K562 (cell line): Measurements from ENCODE around the gene DNMT1.

Experiments
- DNMT1 ChIP-seq: fragments of 450-650 bp; IDR thresholded peaks from 2 replicates; pipeline ENCODE4 v1.6.1; 2016; ENCODE audit warnings: antibody characterized with exemption, mild to moderate bottlenecking
- ETV6 ChIP-seq, 3 experiments: fragments of 150-350 bp in 1 of 3; sonication (generic) in 1 of 3; formaldehyde crosslinking in 1 of 3; IDR thresholded peaks; 2 replicates each; pipeline versions ENCODE4 v1.6.1 to v1.8.0; 2014 to 2022; ENCODE audit warnings: borderline replicate concordance in 2 of 3, low read depth in 2 of 3, antibody characterized with exemption in 1 of 3, low read length in 1 of 3, mild to moderate bottlenecking in 1 of 3, missing genetic modification reagents in 1 of 3
- GABPB1 ChIP-seq: sonication (generic); formaldehyde crosslinking; IDR thresholded peaks from 2 replicates; pipeline ENCODE4 v1.8.0; 2022; ENCODE audit warnings: mild to moderate bottlenecking, missing genetic modification reagents
- HDAC6 ChIP-seq: IDR thresholded peaks from 2 replicates; pipeline ENCODE4 v1.6.1; 2012; ENCODE audit warnings: low read depth, mild to moderate bottlenecking, control low read depth, inconsistent platforms, low read length, moderate library complexity
- MYNN ChIP-seq, 2 experiments: sonication (generic); formaldehyde crosslinking in 1 of 2; IDR thresholded peaks; 2 replicates each; pipeline versions ENCODE4 v1.5.0 to v1.6.1; 2016 to 2020; ENCODE audit warnings: antibody characterized with exemption in 1 of 2, missing genetic modification reagents in 1 of 2
- NFIC ChIP-seq: fragments of 450-650 bp; IDR thresholded peaks from 2 replicates; pipeline ENCODE4 v1.6.1; 2017; ENCODE audit warnings: mild to moderate bottlenecking, inconsistent platforms
- POLR2A ChIP-seq: fragments of 450-650 bp; conservative IDR thresholded peaks from 2 replicates; pipeline ENCODE4 v1.6.1; 2016
- PRMT5 ChIP-seq: sonication (generic); formaldehyde crosslinking; IDR thresholded peaks from 2 replicates; pipeline ENCODE4 v1.5.0; 2020; ENCODE audit warnings: missing genetic modification reagents
- ZBTB26 ChIP-seq: fragments of 450-650 bp; formaldehyde crosslinking; IDR thresholded peaks from 2 replicates; pipeline ENCODE4 v1.4.0; 2022; ENCODE audit warnings: missing genetic modification characterization
- ZNF224 ChIP-seq: sonication (generic); formaldehyde crosslinking; IDR thresholded peaks from 2 replicates; pipeline ENCODE4 v1.8.0; 2022; ENCODE audit warnings: mild to moderate bottlenecking, missing genetic modification reagents
- TF ChIP-seq, protein P1 (sequence below): sonication (generic); formaldehyde crosslinking; IDR thresholded peaks from 2 replicates; pipeline ENCODE4 v1.8.0; 2022; ENCODE audit warnings: missing genetic modification reagents, mild to moderate bottlenecking, moderate library complexity, borderline replicate concordance
- TF ChIP-seq, protein P2 (sequence below): sonication (generic); formaldehyde crosslinking; IDR thresholded peaks from 2 replicates; pipeline ENCODE4 v1.8.0; 2022; ENCODE audit warnings: mild to moderate bottlenecking, missing genetic modification reagents, borderline replicate concordance
- TF ChIP-seq, protein P3 (sequence below), 3 experiments: IDR thresholded peaks in 2 of 3; conservative IDR thresholded peaks in 1 of 3; 2 replicates each; pipeline ENCODE4 v1.5.1; 2011 to 2012; ENCODE audit warnings: low read length in 3 of 3, mild to moderate bottlenecking in 3 of 3, control low read depth in 2 of 3, improper control_type of control experiment in 1 of 3, inconsistent platforms in 1 of 3, low read depth in 1 of 3, mixed read lengths in 1 of 3, moderate library complexity in 1 of 3; ENCODE audit not compliant: insufficient read depth in 2 of 3

DNA sequence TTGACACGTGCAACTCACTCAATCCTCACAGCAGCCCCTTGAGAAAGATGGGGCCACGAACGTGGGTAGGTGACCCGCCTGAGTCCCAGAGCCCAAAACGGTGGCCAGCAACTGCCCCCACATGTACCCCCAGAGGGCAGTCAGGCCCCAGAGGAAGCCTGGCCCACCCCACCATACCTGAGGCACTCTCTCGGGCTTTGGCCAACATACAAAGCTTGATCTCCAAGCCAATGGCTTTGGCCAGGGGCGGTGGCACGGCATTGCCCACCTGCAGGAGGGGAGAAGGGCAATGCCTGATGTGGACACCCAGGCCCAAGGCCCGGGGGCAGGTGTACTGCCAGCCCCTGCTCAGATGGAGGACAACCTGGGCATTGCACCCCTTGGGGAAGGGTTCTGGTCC lies 60.7 kb downstream of the DNMT1 start:
- TF ChIP-seq GABPB1 (CRISPR knock-in tag) (no peak), HDAC6 (no peak), ZBTB26 (CRISPR knock-in tag) (no peak), ETV6 (IDR thresholded peaks at IDR 0.05; ENCODE audit: borderline replicate concordance in 1 of 2, low read depth in 2 of 2, low read length in 1 of 2) (no peak), ETV6 (CRISPR knock-in tag; IDR thresholded peaks at IDR 0.05; ENCODE audit: borderline replicate concordance) (no peak), PRMT5 (CRISPR knock-in tag) (no peak), DNMT1 (no peak), POLR2A (no peak), NFIC (no peak), MYNN (IDR thresholded peaks at IDR 0.05) (no peak), MYNN (CRISPR knock-in tag; IDR thresholded peaks at IDR 0.05) (no peak), ZNF224 (no peak)
- TF ChIP-seq, protein P1, sequence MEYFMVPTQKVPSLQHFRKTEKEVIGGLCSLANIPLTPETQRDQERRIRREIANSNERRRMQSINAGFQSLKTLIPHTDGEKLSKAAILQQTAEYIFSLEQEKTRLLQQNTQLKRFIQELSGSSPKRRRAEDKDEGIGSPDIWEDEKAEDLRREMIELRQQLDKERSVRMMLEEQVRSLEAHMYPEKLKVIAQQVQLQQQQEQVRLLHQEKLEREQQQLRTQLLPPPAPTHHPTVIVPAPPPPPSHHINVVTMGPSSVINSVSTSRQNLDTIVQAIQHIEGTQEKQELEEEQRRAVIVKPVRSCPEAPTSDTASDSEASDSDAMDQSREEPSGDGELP = no peak
- TF ChIP-seq, protein P2, sequence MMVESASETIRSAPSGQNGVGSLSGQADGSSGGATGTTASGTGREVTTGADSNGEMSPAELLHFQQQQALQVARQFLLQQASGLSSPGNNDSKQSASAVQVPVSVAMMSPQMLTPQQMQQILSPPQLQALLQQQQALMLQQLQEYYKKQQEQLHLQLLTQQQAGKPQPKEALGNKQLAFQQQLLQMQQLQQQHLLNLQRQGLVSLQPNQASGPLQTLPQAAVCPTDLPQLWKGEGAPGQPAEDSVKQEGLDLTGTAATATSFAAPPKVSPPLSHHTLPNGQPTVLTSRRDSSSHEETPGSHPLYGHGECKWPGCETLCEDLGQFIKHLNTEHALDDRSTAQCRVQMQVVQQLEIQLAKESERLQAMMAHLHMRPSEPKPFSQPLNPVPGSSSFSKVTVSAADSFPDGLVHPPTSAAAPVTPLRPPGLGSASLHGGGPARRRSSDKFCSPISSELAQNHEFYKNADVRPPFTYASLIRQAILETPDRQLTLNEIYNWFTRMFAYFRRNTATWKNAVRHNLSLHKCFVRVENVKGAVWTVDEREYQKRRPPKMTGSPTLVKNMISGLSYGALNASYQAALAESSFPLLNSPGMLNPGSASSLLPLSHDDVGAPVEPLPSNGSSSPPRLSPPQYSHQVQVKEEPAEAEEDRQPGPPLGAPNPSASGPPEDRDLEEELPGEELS (CRISPR knock-in tag) = no peak
- TF ChIP-seq, protein P3, sequence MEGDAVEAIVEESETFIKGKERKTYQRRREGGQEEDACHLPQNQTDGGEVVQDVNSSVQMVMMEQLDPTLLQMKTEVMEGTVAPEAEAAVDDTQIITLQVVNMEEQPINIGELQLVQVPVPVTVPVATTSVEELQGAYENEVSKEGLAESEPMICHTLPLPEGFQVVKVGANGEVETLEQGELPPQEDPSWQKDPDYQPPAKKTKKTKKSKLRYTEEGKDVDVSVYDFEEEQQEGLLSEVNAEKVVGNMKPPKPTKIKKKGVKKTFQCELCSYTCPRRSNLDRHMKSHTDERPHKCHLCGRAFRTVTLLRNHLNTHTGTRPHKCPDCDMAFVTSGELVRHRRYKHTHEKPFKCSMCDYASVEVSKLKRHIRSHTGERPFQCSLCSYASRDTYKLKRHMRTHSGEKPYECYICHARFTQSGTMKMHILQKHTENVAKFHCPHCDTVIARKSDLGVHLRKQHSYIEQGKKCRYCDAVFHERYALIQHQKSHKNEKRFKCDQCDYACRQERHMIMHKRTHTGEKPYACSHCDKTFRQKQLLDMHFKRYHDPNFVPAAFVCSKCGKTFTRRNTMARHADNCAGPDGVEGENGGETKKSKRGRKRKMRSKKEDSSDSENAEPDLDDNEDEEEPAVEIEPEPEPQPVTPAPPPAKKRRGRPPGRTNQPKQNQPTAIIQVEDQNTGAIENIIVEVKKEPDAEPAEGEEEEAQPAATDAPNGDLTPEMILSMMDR (IDR thresholded peaks at IDR 0.05 in 2 of 3, conservative IDR thresholded peaks at IDR 0.05 in 1 of 3; ENCODE audit: insufficient read depth in 2 of 3, low read depth in 1 of 3, low read length in 3 of 3) = no peak
